Measurements from ENCODE around the gene EPHB3. TPM values are rescaled to one million over a fixed set of nuclear protein-coding genes. Genes with fewer than 3 reads are reported as not detected.
"Not testable (repeated sequence)": the region's sequence is repeated elsewhere in the genome, so short reads cannot be mapped to it uniquely, and the experiment has no call there.

Gene EPHB3
- total RNA-seq, 1 donor from 2014 or later, result 33.7 TPM

GRCh38 chr3:184600685-184601377, 39.2 kb downstream of the EPHB3 start:
- peak; percentile 56 for DNase-seq

- DNase-seq, result peak; percentile 51
Observed at GRCh38 chr3:184601576-184602371, 40.2 kb downstream of the EPHB3 start.

GRCh38 chr3:184602372-184603150, 41.0 kb downstream of the EPHB3 start:
- DNase-seq, result no peak

GRCh38 chr3:184603151-184604030, 41.8 kb downstream of the EPHB3 start:
- no peak for DNase-seq

GRCh38 chr3:184604039-184604601, 42.5 kb downstream of the EPHB3 start:
- peak; percentile 69 for DNase-seq

GRCh38 chr3:184604615-184605290, 43.2 kb downstream of the EPHB3 start:
- peak; percentile 64 for DNase-seq

- DNase-seq, result no peak
Observed at GRCh38 chr3:184608209-184608608, 46.6 kb downstream of the EPHB3 start.

GRCh38 chr3:184609476-184610244, 48.1 kb downstream of the EPHB3 start:
- DNase-seq, result no peak

- DNase-seq, result no peak
Observed at GRCh38 chr3:184610245-184610871, 48.8 kb downstream of the EPHB3 start.

GRCh38 chr3:184611607-184612281, 50.2 kb downstream of the EPHB3 start:
- DNase-seq, result peak; percentile 87

GRCh38 chr3:184615396-184615795, 53.8 kb downstream of the EPHB3 start:
- no peak for DNase-seq

- DNase-seq, result no peak
Observed at GRCh38 chr3:184616436-184616835, 54.9 kb downstream of the EPHB3 start.

- DNase-seq, result not testable (repeated sequence)
Observed at GRCh38 chr3:184617306-184617705, 55.7 kb downstream of the EPHB3 start.

GRCh38 chr3:184618811-184619210, 57.2 kb downstream of the EPHB3 start:
- DNase-seq, result no peak

GRCh38 chr3:184619369-184619768, 57.8 kb downstream of the EPHB3 start:
- DNase-seq, result peak; percentile 57

- no peak for DNase-seq
Observed at GRCh38 chr3:184619787-184620430, 58.3 kb downstream of the EPHB3 start.

GRCh38 chr3:184620475-184621119, 59.0 kb downstream of the EPHB3 start:
- DNase-seq, result no peak

- DNase-seq, result not testable (repeated sequence)
Observed at GRCh38 chr3:184622156-184622555, 60.6 kb downstream of the EPHB3 start.
